HG03045 (cell line): ENCODE results near the gene AP5Z1.
"Not testable (repeated sequence)": the region's sequence is repeated elsewhere in the genome, so short reads cannot be mapped to it uniquely, and the experiment has no call there.

Source experiments
- ATAC-seq: cut with Tn5 transposase; IDR thresholded peaks from one replicate; pipeline ENCODE4 v1.9.1; 2021; ENCODE audit warnings: mild to moderate bottlenecking, moderate library complexity; ENCODE audit not compliant: unreplicated experiment

AP5Z1 gene

GRCh38 chr7:4787541-4787940 lies 12.1 kb downstream of the AP5Z1 start:
- ATAC-seq: no peak

GRCh38 chr7:4787947-4788626 lies 12.7 kb downstream of the AP5Z1 start:
- ATAC-seq: no peak

GRCh38 chr7:4788627-4789189 lies 13.3 kb downstream of the AP5Z1 start:
- no peak for ATAC-seq

GRCh38 chr7:4789194-4790077 lies 14.0 kb downstream of the AP5Z1 start:
- ATAC-seq: no peak

- ATAC-seq: no peak
Measured at GRCh38 chr7:4790078-4790465, 14.6 kb downstream of the AP5Z1 start.

- no peak for ATAC-seq
Measured at GRCh38 chr7:4790516-4790991, 15.1 kb downstream of the AP5Z1 start.

- no peak for ATAC-seq
Measured at GRCh38 chr7:4791101-4791737, 15.8 kb downstream of the AP5Z1 start.

- no peak for ATAC-seq
Measured at GRCh38 chr7:4791738-4792536, 16.5 kb downstream of the AP5Z1 start.

GRCh38 chr7:4792537-4793126 lies 17.2 kb downstream of the AP5Z1 start:
- no peak for ATAC-seq

GRCh38 chr7:4793385-4793993 lies 18.1 kb downstream of the AP5Z1 start:
- not testable (repeated sequence) for ATAC-seq

GRCh38 chr7:4794171-4794570 lies 18.7 kb downstream of the AP5Z1 start:
- not testable (repeated sequence) for ATAC-seq

- no peak for ATAC-seq
Measured at GRCh38 chr7:4794591-4795350, 19.3 kb downstream of the AP5Z1 start.

GRCh38 chr7:4796453-4796852 lies 21.0 kb downstream of the AP5Z1 start:
- ATAC-seq: no peak

GRCh38 chr7:4797858-4798705 lies 22.7 kb downstream of the AP5Z1 start:
- ATAC-seq: no peak

- ATAC-seq: no peak
Measured at GRCh38 chr7:4798706-4799235, 23.3 kb downstream of the AP5Z1 start.

- no peak for ATAC-seq
Measured at GRCh38 chr7:4799508-4800268, 24.3 kb downstream of the AP5Z1 start.

- no peak for ATAC-seq
Measured at GRCh38 chr7:4800487-4800886, 25.1 kb downstream of the AP5Z1 start.
